ENCODE data around the gene ZSWIM6. TPM values are rescaled to one million over a fixed set of nuclear protein-coding genes. Genes with fewer than 3 reads are reported as not detected.

ZSWIM6 gene
- polyA plus RNA-seq, 2 of the 4 experiments (the other 2 are of a cell fraction), result 8.9 to 18.0 TPM

DNA sequence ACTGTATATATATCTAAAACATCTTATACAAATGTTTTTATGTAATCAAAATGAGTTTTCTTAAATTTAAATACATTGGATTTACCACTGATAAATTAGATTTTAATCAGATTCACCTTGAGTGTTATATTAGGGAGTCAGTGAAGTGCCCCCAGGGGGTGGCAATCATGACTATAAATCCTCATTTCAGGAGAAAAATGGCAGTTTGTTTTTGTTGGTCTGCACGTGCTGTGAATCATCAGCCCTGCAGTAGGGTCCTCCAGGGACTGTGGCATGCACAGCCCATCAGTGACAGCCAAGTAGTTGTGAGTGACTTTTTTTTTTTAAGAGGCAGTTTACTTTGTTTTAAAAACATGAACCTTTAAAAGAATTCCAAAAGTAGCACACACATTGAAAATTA, 65.2 kb downstream of the ZSWIM6 start:
- DNase-seq (ENCODE audit: low read depth in 1 of 2, low spot score in 1 of 2) (no peak), ATAC-seq (no peak), FAIRE-seq (no peak)
- peaks cover 53% of the 10 kb centered on the region for H3K4me1 ChIP-seq
- WGBS (ENCODE audit: missing lambda C conversion rate), result 13% methylated on average over 1 of the region's 1 CpG
- H3K27ac ChIP-seq, result no peak overlapping the region
- no peaks in the 10 kb centered on the region for H3K9me3 ChIP-seq
- no peak for TF ChIP-seq CHD4 (IDR thresholded peaks at IDR 0.05; ENCODE audit: borderline replicate concordance)
- peak; percentile 36; the same call in 1 of the 2 replicates for TF ChIP-seq BHLHE40 (IDR thresholded peaks at IDR 0.05; ENCODE audit: low read depth, low read length)
- TF ChIP-seq, protein P1, sequence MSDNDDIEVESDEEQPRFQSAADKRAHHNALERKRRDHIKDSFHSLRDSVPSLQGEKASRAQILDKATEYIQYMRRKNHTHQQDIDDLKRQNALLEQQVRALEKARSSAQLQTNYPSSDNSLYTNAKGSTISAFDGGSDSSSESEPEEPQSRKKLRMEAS (IDR thresholded peaks at IDR 0.05), result 0 out of 2 replicates have a peak, but pooled peaks have one; percentile 17
- TF ChIP-seq NFE2L2 (conservative IDR thresholded peaks at IDR 0.05; ENCODE audit: low read length), result no peak
- TF ChIP-seq ZFP36 (IDR thresholded peaks at IDR 0.05; ENCODE audit: borderline replicate concordance, partially characterized antibody), result no peak
- TF ChIP-seq POLR2A (IDR thresholded peaks at IDR 0.05; ENCODE audit: low read length), result no peak
- POLR2A ChIA-PET, result no interaction called here
- CTCF ChIA-PET, result no interaction called here
- H3K4me3 ChIP-seq, result no peak overlapping the region
- H3K4me2 ChIP-seq, result no peak overlapping the region

DNA sequence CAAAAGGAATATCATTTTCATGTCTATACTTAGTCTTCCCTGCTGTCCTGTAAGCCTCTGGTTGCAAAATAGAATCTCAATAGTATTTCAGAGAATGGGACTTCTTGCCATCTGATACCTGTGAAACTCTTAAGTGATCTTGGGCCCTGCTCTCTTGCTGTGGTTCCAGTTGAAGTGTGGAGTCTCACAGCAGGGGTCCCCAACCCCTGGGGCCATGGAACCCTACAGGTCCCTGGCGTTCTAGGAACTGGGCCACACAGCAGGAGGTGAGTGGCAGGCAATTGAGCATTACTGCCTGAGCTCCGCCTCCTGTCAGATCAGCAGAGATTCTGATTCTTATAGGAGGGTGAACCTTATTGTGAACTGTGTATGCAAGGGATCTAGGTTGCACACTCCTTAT, 65.9 kb downstream of the ZSWIM6 start:
- POLR2A ChIA-PET, result no interaction called here
- DNase-seq (ENCODE audit: low read depth in 1 of 2, low spot score in 1 of 2) (no peak), FAIRE-seq (no peak), ATAC-seq (no peak)
- Histone ChIP-seq H3K4me3 (no peak overlapping the region), H3K9me3 (no peaks in the 10 kb centered on the region), H3K27ac (no peak overlapping the region), H3K4me1 (peaks cover 60% of the 10 kb centered on the region), H3K4me2 (no peak overlapping the region)
- WGBS (ENCODE audit: missing lambda C conversion rate), result 100% methylated on average over 1 of the region's 2 CpGs
- no peak for TF ChIP-seq FOXS1 (CRISPR knock-in tag; IDR thresholded peaks at IDR 0.05)
- TF ChIP-seq MAZ (IDR thresholded peaks at IDR 0.05; ENCODE audit: borderline replicate concordance, low read depth, low read length), result no peak
- TF ChIP-seq ESRRA (IDR thresholded peaks at IDR 0.05; ENCODE audit: borderline replicate concordance, low read length), result no peak
- no peak for TF ChIP-seq CBX2 (IDR thresholded peaks at IDR 0.05; ENCODE audit: borderline replicate concordance, low read depth)
- no peak for TF ChIP-seq FOSB (CRISPR knock-in tag; IDR thresholded peaks at IDR 0.05)
- no peak for TF ChIP-seq MAFK (IDR thresholded peaks at IDR 0.05; ENCODE audit: partially characterized antibody)
- TF ChIP-seq POLR2A (IDR thresholded peaks at IDR 0.05; ENCODE audit: low read length), result no peak
- TF ChIP-seq NR3C1 (IDR thresholded peaks at IDR 0.05), result no peak
- no peak for TF ChIP-seq HEYL (CRISPR knock-in tag; IDR thresholded peaks at IDR 0.05)
- no peak for TF ChIP-seq CHD2 (IDR thresholded peaks at IDR 0.05; ENCODE audit: low read length, partially characterized antibody)
- no peak for TF ChIP-seq SREBF2 (IDR thresholded peaks at IDR 0.05)
- no peak for TF ChIP-seq ZSCAN20 (CRISPR knock-in tag; IDR thresholded peaks at IDR 0.05)
- TF ChIP-seq, protein P2, sequence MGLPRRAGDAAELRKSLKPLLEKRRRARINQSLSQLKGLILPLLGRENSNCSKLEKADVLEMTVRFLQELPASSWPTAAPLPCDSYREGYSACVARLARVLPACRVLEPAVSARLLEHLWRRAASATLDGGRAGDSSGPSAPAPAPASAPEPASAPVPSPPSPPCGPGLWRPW (IDR thresholded peaks at IDR 0.05), result no peak
- no peak for TF ChIP-seq EHMT2 (IDR thresholded peaks at IDR 0.05; ENCODE audit: low read depth)
- CTCF ChIA-PET, result no interaction called here

DNA sequence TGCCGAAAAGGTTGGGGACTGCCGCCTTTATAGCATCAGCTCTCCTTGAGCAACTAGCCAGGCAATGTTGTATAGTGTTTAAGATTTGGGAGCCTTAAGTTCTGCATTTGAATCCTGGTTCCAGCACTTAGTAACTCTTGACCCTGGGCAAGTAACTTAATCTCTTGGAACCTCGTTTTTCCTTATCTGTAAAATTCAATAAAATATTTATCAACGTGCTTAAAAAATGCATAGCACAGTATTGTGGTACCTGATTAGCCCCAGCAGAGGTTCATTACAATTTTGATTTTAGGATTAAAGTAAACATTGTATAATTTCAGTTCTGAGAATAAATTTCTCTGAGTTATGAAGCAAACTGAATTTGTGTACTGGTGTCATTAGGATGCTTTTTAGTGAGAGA, 66.4 kb downstream of the ZSWIM6 start:
- Histone ChIP-seq H3K27ac (no peak overlapping the region), H3K4me3 (no peak overlapping the region), H3K4me1 (peaks cover 65% of the 10 kb centered on the region), H3K9me3 (no peaks in the 10 kb centered on the region), H3K4me2 (no peak overlapping the region)
- ChIA-PET CTCF (no interaction called here), POLR2A (no interaction called here)
- WGBS (ENCODE audit: missing lambda C conversion rate), result 91% methylated on average over 4 of the region's 4 CpGs
- DNase-seq (ENCODE audit: low read depth in 1 of 2, low spot score in 1 of 2) (no peak), ATAC-seq (no peak), FAIRE-seq (no peak)
- TF ChIP-seq RAD21 (conservative IDR thresholded peaks at IDR 0.05 in 1 of 2, IDR thresholded peaks at IDR 0.05 in 1 of 2) (no peak), MYC (IDR thresholded peaks at IDR 0.05; ENCODE audit: borderline replicate concordance, low read length) (no peak), HDAC2 (IDR thresholded peaks at IDR 0.05) (no peak), HOXB5 (CRISPR knock-in tag; IDR thresholded peaks at IDR 0.05) (no peak), GATA3 (IDR thresholded peaks at IDR 0.05; ENCODE audit: borderline replicate concordance) (no peak), CBX8 (IDR thresholded peaks at IDR 0.05) (no peak)

DNA sequence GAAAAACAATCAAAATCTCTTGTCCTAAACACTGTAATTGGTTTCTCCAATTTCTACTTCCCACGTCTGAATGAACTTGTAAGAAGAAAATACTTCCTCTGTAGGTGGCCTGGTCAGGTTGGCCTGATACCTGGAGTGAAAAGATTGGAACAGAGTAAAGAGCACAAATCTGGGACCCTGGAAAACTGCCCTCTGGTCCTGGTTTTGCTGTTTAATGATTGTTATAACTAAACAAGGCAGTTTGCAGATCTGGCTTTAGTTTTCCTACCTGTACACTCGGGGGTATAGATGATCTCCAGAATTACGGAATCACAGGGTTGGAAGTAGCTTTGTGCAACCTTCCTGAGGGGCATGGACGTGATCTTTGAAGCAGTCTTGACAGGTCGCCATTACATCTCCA, 67.6 kb downstream of the ZSWIM6 start:
- Histone ChIP-seq H3K9me3 (no peaks in the 10 kb centered on the region), H3K4me3 (no peak overlapping the region), H3K4me1 (peaks cover 60% of the 10 kb centered on the region), H3K4me2 (no peak overlapping the region), H3K27ac (0 out of 6 replicates have a peak overlapping the region, but pooled peaks of 1 of the 2 experiments have one; percentile 8)
- TF ChIP-seq, protein P3, sequence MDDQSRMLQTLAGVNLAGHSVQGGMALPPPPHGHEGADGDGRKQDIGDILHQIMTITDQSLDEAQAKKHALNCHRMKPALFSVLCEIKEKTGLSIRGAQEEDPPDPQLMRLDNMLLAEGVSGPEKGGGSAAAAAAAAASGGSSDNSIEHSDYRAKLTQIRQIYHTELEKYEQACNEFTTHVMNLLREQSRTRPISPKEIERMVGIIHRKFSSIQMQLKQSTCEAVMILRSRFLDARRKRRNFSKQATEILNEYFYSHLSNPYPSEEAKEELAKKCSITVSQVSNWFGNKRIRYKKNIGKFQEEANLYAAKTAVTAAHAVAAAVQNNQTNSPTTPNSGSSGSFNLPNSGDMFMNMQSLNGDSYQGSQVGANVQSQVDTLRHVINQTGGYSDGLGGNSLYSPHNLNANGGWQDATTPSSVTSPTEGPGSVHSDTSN (IDR thresholded peaks at IDR 0.05), result no peak
- TF ChIP-seq RFX5 (IDR thresholded peaks at IDR 0.05), result no peak
- POLR2A ChIA-PET, result no interaction called here
- ATAC-seq, result peak in 1 of 2 experiments; percentile 13; a peak in 1 of 6 replicates
- FAIRE-seq, result no peak
- WGBS (ENCODE audit: missing lambda C conversion rate), result 77% methylated on average over 5 of the region's 5 CpGs
- CTCF ChIA-PET, result interaction anchor here (0.9 to 1.3 kb wide), 2 partner anchors 13 to 64 kb away, joined by 3 read pairs; no protein-coding TSS in a partner anchor
- no peak for DNase-seq (ENCODE audit: low read depth in 1 of 2, low spot score in 1 of 2)
